ENCODE measurements around the gene STAB2.

STAB2 gene

DNA sequence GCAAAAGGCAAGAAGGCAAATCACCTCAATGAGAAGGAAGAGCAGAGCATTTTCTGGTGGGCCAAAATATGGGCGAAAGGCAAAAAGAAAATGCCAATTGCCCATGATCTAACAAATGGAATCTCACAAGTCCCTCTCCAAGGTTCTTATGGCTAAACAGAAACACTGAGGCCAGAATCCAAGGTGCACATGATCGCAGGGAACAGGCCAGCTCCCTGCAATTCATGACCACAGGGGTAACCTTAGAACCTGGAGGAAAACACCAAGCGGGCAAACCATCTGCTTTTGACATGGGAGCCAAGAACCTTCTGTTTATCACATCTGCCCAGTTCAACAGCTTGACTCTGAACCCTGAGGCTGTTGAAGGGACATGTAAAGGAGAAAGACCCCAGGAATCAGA is 193.9 kb downstream of the STAB2 start:
- no peak for DNase-seq (ENCODE audit: low read depth)

DNA sequence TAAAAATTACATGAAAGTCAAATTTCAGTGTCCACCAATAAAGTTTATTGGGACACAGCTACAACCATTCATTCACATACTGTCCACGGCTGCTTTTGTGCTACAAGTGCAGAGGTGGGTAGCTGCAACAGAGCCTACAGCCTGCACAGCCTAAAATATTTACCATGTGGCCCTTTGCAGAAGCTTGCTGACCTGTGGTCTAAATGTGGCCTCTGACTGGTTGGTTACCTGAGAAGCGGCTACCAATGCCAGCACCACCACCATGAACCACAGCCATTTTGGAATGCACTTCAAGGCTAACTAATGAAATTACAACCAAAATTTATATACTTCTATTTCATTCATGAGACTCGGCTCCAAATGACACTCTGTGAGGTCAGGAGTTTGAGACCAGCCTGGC is 195.3 kb downstream of the STAB2 start:
- no peak for DNase-seq (ENCODE audit: low read depth)

DNA sequence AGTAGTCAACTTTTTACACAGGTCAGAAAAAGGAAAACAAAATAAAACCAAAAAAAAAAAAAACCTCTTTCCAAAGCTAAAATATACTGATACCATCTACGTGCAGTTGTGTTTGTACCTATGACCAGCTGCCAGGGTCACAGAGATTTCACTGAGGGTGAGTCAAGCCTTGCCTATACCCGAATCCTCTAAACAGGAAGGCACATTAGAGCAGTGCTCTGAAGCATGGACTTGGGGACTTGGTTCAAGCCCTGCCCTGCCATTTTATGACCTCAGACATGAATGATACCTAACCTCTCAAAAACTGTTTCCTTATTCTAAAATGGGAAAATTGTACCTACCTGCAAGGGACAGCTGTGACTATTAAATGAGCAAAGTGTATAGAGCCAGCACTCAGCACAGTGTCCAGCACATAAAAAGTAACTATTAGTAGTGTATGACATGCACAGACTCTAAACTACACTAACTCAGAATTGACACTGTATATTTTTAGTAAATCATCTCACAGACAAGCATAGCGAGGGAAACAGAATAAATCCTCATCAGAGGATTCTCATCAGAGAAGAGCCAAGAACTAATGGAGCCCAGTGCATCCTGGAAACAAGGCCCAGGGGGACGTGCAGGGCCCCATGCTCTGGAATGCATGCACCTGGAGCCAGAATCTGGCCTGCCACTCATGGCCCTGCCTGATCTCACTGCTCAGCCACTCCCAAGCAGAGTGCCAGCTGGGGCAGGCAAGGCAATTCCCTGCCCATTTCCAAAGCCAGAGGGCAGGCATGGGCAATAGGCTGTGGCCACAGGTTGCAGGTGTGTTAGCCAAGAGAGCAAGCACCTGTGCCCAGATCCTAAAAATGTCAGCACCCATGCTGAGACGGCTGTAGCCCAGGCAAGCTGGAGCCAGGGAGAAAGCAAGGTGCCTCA is 196.9 kb downstream of the STAB2 start:
- DNase-seq (ENCODE audit: low read depth) = no peak

DNA sequence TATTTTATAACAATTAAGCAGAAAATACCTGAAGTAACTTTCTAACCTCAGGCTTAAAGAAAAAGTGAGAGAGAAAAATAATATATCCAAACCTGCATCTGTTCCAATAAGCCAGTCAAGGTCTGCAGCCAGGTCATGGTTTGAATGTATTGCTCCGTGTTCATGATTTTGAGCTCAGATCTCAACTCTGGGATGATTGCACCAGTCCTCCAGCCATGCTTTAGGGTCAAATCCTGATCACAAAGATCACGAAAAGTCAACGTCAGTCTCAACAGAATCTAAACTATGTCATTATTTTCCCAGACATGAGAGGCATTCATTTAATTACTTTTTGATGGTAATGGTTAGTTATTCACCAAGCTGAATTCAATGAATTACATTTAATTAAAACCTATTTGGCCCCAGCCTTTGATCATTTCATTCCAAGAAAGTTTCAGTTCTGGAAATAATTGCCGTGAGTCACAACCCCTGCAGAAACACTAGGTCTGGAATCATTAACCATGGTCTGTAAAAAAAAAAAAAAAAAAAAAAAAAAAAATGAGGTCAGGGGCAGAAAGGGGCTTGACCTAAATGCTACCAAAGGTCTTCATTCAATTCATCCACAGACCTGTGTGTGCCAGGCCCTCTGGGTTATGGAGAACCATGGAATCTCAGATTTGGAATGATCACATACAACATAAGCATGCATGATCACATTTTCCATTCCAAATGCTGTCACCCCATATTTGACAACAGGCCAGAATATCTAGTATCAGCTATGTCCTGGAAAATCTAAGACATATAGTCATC is 198.4 kb downstream of the STAB2 start:
- DNase-seq (ENCODE audit: low read depth) = no peak

DNA sequence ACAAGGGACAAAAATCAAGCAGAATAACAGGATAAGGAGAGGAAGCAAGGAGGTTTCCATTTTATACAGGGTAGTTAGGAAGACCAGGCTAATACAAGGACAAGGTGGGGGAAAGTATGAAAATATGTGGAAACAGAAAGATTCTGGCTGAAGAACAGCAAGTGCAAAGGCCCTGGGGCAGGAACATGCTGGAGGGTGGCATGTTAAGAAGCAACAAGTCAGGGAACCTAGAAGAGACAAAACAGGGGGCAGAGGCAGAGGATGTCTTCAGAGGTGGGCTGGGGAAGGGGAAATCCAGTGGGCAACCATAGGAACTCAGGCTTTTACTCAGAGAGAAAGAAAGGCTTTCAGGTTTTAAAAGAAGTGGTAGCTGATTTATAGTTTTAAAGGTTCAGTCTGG is 199.1 kb downstream of the STAB2 start:
- DNase-seq (ENCODE audit: low read depth) = no peak

DNA sequence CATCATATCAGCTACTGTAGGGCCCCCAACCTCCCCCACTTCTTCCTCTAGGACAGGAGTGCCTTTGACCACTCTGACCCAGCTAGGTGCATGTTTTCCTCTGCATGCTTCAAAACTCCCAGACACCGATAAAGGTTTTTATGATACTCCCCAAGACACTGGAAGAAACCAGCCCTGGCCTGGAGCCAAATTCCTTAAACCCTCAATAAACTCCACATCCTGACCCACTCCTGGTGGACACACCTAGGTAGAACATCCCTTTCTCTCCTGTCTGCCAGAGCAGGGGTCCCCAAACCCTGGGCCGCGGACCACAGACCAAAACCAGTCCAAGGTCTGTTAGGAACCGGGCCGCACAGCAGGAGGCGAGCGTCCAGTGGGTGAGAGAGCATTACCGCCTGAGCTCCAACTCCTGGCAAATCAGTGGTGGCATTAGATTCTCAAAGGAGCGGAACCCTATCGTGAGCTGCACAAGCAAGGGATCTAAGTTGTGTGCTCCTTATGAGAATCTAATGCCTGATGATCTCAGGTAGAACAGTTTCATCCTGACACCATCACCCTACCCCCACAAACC is 204.4 kb downstream of the STAB2 start:
- DNase-seq (ENCODE audit: low read depth) = no peak

DNA sequence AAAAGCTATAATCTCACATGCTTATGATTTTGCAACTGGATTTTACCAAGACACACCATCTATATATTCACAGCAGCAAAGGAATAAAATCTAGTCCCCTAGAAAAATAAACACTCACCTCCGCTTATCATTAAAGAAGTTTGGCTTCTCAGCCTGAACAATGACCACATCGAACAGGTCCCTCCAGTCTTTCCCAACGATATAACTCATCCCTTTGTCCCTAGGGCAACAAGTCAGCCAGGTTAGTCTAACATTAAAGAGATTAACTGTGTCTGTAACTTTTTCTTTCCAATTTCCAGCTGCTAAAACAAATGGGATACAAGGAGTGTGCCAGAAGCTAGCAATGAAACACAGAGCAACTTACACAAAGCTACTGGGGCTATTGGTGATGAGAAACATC is 206.0 kb downstream of the STAB2 start:
- DNase-seq (ENCODE audit: low read depth) = no peak

DNA sequence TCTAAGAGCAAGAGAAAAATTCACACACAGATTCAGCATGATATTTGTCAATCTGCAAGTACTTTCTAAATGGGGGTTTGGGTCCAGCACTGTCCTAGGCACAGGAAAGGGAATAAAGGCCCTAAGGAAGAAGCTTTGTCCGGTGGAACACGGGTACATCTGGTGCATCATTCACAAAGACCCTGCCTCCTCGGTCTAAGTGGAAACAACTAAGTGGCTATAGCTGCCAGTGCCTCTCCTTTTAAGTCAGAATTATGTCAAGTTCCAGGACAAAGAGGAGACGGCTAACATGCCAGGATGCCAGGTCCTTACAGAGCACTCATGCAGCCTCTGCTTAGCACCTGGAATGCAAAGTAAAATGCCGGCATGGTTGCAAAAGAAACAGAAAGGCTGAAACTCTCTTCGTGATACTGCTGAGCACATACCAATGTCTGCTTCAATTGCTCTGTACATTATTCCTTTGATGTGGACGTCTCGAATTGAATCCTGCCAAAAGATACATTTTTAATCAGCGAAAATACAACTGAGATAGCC is 206.5 kb downstream of the STAB2 start:
- no peak for DNase-seq (ENCODE audit: low read depth)

DNA sequence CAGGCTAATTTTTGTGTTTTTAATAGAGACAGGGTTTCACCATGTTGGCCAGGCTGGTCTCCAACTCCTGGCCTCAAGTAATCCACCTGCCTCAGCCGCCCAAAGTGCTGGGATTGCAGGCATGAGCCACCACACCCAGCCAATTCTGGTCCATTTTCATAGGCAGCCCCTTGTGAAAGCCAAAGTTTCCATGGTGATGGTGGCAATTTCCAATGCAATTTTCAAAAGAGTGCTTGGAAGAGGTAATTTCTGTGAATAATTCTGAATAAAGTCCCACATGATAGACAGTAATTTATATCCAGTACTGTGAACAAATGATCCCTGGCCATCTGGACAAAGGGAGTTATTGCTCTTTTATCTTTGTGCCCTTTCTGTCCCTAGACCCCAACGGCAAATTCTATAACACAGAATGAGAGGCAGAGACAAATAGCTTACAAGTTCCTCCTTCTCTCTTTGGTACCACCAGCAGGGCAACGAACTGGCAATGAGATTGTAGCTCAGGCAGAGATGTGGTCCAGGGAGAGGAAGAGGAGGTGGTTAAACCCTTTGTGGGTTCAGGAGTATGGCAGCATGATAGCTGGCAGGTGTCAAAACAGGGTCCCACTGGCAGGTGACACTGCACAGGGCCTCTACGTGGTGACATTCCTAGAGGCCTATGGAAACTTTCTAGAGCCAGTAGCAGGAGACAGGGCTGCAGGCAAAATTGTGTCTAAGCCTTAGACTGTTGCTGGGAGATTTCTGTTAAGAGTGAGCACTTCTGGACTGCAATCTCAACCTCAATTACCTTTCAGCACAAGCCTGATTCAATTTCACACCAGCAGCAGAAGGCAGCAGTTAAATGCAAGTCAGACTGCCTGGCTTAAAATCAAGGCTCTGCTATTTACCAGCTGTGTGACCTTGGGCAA is 207.5 kb downstream of the STAB2 start:
- no peak for DNase-seq (ENCODE audit: low read depth)

DNA sequence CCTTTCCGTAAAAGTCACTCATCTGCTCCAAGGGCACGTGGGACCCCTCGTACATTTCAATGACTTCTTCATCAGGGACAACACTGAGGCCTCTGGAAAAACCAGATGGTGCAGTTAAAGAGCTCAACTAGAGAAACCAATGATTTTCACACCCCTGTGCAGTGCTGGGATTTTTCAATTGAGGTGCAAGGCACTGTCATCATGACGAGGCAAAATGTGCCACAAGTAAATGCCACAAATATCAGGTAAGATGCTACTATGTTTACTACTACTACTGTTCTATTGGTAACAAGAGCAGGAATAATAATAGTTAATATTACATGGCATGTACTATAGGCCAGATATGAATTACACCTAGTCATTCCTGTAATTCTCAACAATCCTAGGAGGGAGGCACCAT is 211.5 kb downstream of the STAB2 start:
- DNase-seq (ENCODE audit: low read depth) = no peak

DNA sequence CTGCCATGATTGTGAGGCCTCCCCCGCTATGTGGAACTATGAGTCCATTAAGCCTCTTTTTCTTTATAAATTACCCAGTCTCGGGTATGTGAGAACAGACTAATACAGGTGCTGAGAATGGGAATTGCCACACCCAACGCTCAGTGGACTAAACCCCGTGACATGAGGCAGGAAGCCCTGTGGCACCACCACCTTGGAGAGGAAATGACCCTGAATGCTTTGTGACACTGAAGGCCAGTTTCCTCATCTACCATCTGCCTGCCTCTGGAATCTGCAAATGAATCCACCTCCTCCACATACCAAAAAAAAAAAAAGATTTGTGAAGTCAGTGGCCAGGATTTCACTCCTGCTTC is 212.4 kb downstream of the STAB2 start:
- no peak for DNase-seq (ENCODE audit: low read depth)

DNA sequence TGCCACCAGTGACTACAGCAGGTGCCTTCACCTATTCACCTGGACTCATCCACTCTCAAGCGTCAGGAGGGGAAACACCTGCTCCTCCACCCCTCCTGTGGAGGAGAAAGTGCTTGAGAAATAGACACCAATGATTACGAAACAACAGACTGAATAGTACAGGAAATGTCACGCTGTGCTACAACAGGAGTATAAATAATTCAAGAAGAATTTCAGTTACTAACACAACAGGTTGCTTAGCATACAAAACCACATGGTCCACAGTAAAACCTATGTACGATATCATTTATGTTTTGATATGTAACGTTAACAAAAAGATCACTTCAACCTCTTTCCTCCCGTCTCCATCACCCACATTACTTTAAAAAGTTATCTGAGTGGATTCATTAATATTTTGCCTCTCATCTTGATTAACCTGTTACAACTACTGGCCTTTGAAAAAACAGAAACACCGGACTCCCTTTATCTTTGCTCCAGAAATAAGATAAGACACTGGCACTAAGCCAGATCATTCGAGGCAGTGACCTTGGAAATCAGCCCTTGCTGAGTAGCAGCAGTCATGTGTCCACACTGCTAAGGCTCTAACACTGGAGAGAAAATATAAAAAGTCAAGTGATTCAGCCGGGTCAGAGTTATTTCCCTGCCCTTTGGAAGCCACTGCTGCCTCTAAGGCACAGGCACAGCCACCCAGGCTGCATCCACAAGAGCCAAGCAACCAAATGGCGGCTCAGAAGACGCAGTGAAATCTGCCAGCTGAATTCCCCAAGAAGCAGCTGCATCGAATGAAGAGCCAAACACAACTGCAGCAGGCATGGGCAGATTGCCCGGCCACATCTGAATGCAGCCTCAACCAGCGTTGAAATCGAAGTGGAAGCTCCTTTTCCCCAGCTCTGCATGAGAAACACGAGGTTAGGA is 213.0 kb downstream of the STAB2 start:
- no peak for DNase-seq (ENCODE audit: low read depth)

DNA sequence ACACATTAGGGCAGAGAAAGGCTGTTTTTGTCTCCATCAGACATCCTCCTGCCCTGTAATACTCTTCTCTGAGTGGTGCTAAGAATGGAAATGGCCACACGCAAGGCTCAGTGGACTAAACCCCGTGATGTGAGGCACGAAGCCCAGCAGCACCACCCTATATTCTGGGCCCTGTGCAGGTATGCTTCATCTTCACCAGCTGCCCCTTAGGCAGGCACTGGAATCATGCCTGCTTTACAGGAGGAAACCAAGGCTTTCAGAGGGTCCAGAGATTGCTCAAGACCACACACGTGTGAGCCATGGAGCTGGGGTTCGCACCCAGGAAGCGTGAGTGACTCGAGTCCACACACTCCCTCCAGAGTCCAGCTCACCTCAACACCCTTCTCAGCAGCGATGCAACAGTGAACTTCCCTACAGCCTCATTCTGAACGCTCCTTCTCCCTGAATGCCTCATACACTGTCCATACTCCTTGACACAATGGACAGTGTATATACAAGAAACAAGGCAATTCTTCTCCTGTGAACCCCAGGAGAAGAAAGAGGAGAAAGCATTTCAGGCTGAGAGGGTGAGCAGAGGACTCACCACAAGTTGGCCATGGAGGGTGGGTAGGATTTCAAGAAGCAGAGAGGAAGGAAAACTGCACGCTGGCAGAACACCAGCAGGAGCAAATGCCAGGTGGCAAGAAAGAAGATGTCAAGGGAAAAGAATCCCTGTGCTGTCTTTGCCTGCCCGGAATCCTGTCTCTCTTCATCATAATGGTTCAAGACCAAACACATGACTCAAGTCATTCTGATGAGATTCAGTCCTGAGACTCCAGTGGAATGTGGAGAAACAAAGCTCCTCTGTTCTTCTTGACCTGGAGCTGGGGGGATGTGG is 214.9 kb downstream of the STAB2 start:
- DNase-seq (ENCODE audit: low read depth) = no peak

DNA sequence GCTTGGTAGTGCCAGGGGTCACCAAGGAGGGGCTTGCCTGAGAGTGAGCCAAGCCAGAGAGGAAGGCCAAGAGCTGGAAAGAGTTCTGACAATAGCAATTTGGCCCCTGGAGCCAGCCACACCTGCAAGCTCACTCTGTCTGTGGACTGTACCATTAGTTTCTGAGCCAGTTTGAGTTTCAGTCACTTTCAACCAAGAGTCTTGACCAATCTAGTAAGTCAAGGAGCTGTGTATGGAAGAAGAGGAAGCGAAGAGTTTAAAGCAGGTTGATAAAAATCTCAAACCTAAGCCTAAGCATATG is 215.5 kb downstream of the STAB2 start:
- DNase-seq (ENCODE audit: low read depth) = no peak

DNA sequence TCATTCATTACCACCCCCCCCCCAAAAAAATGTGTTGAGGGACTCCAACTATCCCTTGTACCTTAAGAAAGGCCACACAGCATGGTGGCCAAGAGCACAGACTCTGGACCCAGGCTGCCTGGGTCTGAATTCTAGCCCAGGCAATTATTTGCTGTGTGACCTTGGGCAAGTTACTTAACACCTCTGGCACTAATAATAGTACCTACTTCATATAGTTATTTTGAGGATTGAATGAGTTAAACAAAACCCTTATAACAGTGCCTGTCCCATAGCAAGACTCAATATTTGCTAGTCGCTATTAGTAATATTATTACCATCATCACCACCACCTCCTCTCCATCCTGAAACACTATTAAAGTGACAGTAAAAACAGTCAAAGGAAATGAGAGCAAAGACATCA is 216.8 kb downstream of the STAB2 start:
- no peak for DNase-seq (ENCODE audit: low read depth)

DNA sequence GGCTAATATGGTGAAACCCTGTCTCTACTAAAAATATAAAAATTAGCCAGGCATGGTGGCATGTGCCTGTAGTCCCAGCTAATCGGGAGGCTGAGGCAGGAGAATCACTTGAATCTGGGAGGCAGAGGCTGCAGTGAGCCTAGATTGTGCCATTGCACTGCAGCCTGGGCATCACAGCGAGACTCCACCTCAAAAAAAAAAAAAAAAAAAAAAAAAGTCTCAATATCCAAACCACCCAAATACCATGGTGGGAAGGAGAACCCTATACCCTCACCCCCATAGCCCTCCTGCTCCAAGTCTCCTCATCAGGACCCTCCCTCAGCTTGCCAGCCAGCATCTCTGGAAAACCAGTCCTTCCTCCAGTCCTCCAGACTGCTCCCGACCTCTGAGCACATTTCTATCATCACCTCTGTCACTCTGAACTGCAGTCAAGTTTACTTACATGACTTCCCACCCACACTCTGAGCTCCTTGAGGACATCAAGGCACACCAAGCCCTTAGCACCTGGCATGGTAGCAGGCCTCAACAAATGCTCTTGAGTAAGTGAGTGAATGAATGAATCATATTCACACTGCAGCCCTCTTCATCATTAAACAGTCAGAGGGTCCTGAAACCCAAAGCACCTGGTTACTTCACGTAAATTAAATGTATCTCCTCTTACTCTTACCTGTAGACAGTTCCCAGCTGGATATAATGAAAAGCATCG is 218.7 kb downstream of the STAB2 start:
- DNase-seq (ENCODE audit: low read depth) = no peak

DNA sequence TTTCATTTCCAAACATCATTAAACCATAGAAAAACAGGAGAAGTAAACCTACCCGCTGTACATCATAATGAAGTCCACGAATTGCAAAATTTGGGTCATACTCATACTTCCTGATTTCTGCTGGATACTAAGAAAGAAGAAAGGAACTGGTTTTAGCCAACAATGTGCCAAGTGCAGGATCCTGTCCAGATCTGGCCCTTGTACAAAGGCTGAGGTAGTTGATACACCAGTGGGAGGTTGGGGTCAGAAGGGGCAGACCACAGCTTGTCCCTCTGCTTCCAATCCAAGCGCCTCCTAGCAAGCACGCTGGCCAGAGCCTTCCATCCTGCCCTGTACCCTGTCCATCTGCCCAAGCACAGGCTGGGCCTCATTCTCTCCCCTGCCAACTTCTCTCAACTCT is 219.7 kb downstream of the STAB2 start:
- DNase-seq (ENCODE audit: low read depth) = no peak

DNA sequence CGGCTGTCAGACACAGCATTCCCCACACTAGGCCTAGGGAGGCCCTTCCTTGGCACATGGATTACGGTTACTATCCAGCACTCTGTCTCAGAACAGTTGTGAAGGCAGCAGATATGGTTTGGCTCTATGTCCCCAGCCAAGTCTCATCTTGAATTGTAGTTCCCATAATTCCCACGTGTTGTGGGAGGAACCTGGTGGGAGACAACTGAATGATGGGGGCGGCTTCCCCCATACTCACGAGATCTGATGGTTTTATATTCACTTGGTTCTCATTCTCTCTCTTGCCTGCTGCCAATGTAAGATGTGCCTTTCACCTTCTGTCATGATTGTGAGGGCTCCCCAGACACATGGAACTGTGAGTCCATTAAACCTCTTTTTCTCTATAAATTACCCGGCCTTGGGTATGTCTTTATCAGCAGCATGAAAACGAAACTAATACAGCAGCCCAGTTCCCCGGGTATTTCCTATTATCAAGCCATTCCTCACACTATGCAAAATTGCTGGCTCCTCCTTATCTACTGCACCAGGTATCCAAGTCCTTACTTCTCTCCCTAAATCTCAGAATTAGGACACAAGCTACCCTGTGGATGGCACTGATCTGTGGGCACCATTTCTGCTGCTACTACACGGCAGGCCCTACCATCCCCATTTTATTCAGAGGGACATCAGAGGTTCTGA is 220.6 kb downstream of the STAB2 start:
- DNase-seq (ENCODE audit: low read depth) = no peak

Data from GM04503 (cell line).